HepG2 (cell line): ENCODE results near the gene KLHL33. TPM values are rescaled to one million over a fixed set of nuclear protein-coding genes. Genes with fewer than 3 reads are reported as not detected.

ENCODE experiments used
- BORCS8-MEF2B ChIP-seq: sonication (generic); formaldehyde crosslinking; IDR thresholded peaks from 2 replicates; pipeline ENCODE4 v1.8.0; 2022; ENCODE audit warnings: mild to moderate bottlenecking, missing genetic modification reagents
- FOXA3 ChIP-seq: IDR thresholded peaks from 2 replicates; pipeline ENCODE4 v1.6.1; 2016; ENCODE audit warnings: missing genetic modification reagents, missing compliant biosample characterization
- NONO ChIP-seq, 2 experiments: fragments of 450-650 bp in 1 of 2; sonication (generic) in 1 of 2; formaldehyde crosslinking in 1 of 2; IDR thresholded peaks in 1 of 2; conservative IDR thresholded peaks in 1 of 2; 2 replicates each; pipeline versions ENCODE4 v1.6.1 to v1.8.0; 2017 to 2022; ENCODE audit warnings: mild to moderate bottlenecking in 1 of 2, missing genetic modification reagents in 1 of 2, moderate library complexity in 1 of 2
- SOX13 ChIP-seq, 3 experiments: fragments of 450-650 bp in 1 of 3; sonication (generic) in 1 of 3; formaldehyde crosslinking in 1 of 3; IDR thresholded peaks in 2 of 3; conservative IDR thresholded peaks in 1 of 3; 2 replicates each; pipeline versions ENCODE4 v1.5.0 to v1.6.1; 2016 to 2020; ENCODE audit warnings: antibody characterized with exemption in 1 of 3, mild to moderate bottlenecking in 1 of 3, missing compliant biosample characterization in 1 of 3, missing genetic modification reagents in 1 of 3, moderate library complexity in 1 of 3
- TFDP2 ChIP-seq: sonication (generic); formaldehyde crosslinking; IDR thresholded peaks from 2 replicates; pipeline ENCODE4 v1.4.0; 2020; ENCODE audit warnings: missing genetic modification reagents
- ZFP41 ChIP-seq: sonication (generic); formaldehyde crosslinking; IDR thresholded peaks from 2 replicates; pipeline ENCODE4 v1.4.0; 2020; ENCODE audit warnings: mild to moderate bottlenecking, missing genetic modification reagents, borderline replicate concordance
- ZNF160 ChIP-seq: sonication (generic); formaldehyde crosslinking; IDR thresholded peaks from 2 replicates; pipeline ENCODE4 v1.8.0; 2022; ENCODE audit warnings: mild to moderate bottlenecking, inconsistent platforms, missing genetic modification reagents
- ZNF292 ChIP-seq: sonication (generic); formaldehyde crosslinking; IDR thresholded peaks from 2 replicates; pipeline ENCODE4 v1.8.1; 2022; ENCODE audit warnings: mild to moderate bottlenecking, low read depth, missing genetic modification reagents, borderline replicate concordance
- ZNF318 ChIP-seq: sonication (generic); formaldehyde crosslinking; IDR thresholded peaks from 2 replicates; pipeline ENCODE4 v1.4.0; 2020; ENCODE audit warnings: mild to moderate bottlenecking, missing genetic modification reagents
- ZNF350 ChIP-seq: sonication (generic); formaldehyde crosslinking; IDR thresholded peaks from 2 replicates; pipeline ENCODE4 v1.4.0; 2020; ENCODE audit warnings: mild to moderate bottlenecking, low read depth, missing genetic modification reagents, borderline replicate concordance
- polyA plus RNA-seq, 8 experiments: library from polyadenylated mRNA; depleted of rRNA in 3 of 8; stranded (reverse) in 7 of 8; unstranded in 1 of 8; fragments of >200 nt; fragmentation: Illumina TruSeq in 4 of 8; extraction: Trizol in 4 of 8; gene quantifications; 2 replicates each; pipeline versions ENCODE4 v1.2.1 to v1.2.3, GENCODE V29; 2011 to 2016; ENCODE audit warnings: low read depth in 4 of 8, missing spikeins in 1 of 8, mixed read lengths in 1 of 8; ENCODE audit not compliant: insufficient read depth in 1 of 8
- total RNA-seq, 5 experiments: library from RNA; depleted of rRNA; stranded (reverse); fragments of >200 nt; fragmentation: Illumina TruSeq; extraction: Trizol; gene quantifications; 2 replicates each; pipeline ENCODE4 v1.2.3, GENCODE V29; 2016; ENCODE audit warnings: low read depth in 1 of 5
- TF ChIP-seq, protein P1 (sequence below): sonication (generic); formaldehyde crosslinking; IDR thresholded peaks from 2 replicates; pipeline ENCODE4 v1.5.1; 2020; ENCODE audit warnings: mild to moderate bottlenecking, missing genetic modification reagents
- TF ChIP-seq, protein P2 (sequence below): sonication (generic); formaldehyde crosslinking; IDR thresholded peaks from 2 replicates; pipeline ENCODE4 v1.5.0; 2020; ENCODE audit warnings: missing genetic modification reagents, mild to moderate bottlenecking, borderline replicate concordance

Gene KLHL33
- total and polyA plus RNA-seq, 2 of the 13 experiments (the other 11 are each of a cell fraction or from before 2014, with no cell fraction given) = not detected

GRCh38 chr14:20429801-20430669, 5.9 kb downstream of the KLHL33 start (continued):
- TF ChIP-seq NONO (IDR thresholded peaks at IDR 0.05) (no peak), NONO (CRISPR knock-in tag; conservative IDR thresholded peaks at IDR 0.05) (peak; percentile 70), SOX13 (IDR thresholded peaks at IDR 0.05) (no peak), SOX13 (CRISPR knock-in tag; conservative IDR thresholded peaks at IDR 0.05 in 1 of 2, IDR thresholded peaks at IDR 0.05 in 1 of 2) (peak in 1 of 2 experiments; percentile 46; a peak in 1 of 4 replicates), BORCS8-MEF2B (CRISPR knock-in tag) (peak; percentile 71), ZNF318 (0 out of 2 replicates have a peak, but pooled peaks have one; percentile 30), ZFP41 (CRISPR knock-in tag) (0 out of 2 replicates have a peak, but pooled peaks have one; percentile 23), ZNF350 (CRISPR knock-in tag) (peak; percentile 84), TFDP2 (CRISPR knock-in tag) (peak; percentile 20; the same call in 1 of the 2 replicates), ZNF160 (CRISPR knock-in tag) (peak; percentile 70; the same call in 1 of the 2 replicates), FOXA3 (CRISPR knock-in tag) (peak; percentile 49; the same call in 1 of the 2 replicates), ZNF292 (CRISPR knock-in tag) (peak; percentile 92)
- TF ChIP-seq, protein P1, sequence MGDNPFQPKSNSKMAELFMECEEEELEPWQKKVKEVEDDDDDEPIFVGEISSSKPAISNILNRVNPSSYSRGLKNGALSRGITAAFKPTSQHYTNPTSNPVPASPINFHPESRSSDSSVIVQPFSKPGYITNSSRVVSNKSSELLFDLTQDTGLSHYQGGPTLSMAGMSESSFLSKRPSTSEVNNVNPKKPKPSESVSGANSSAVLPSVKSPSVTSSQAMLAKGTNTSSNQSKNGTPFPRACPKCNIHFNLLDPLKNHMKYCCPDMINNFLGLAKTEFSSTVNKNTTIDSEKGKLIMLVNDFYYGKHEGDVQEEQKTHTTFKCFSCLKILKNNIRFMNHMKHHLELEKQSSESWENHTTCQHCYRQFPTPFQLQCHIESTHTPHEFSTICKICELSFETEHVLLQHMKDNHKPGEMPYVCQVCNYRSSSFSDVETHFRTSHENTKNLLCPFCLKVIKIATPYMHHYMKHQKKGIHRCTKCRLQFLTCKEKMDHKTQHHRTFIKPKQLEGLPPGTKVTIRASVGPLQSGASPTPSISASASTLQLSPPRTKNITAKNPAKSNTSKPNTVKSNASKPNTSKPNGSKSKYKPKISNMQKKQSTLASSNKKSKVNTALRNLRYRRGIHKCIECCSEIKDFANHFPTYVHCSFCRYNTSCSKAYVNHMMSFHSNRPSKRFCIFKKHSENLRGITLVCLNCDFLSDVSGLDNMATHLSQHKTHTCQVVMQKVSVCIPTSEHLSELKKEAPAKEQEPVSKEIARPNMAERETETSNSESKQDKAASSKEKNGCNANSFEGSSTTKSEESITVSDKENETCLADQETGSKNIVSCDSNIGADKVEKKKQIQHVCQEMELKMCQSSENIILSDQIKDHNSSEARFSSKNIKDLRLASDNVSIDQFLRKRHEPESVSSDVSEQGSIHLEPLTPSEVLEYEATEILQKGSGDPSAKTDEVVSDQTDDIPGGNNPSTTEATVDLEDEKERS (CRISPR knock-in tag) = peak; percentile 79
- TF ChIP-seq, protein P2, sequence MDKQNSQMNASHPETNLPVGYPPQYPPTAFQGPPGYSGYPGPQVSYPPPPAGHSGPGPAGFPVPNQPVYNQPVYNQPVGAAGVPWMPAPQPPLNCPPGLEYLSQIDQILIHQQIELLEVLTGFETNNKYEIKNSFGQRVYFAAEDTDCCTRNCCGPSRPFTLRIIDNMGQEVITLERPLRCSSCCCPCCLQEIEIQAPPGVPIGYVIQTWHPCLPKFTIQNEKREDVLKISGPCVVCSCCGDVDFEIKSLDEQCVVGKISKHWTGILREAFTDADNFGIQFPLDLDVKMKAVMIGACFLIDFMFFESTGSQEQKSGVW = no peak
